Endothelial cell of hepatic sinusoid (primary cell): ENCODE data around the gene AMFR.

Experiments
- in situ Hi-C: cut with HindIII; loops from 2 replicates; pipeline ENCODE4 v1.10.0; 2017; ENCODE audit warnings: low sequenced_read_pairs

Gene AMFR

GRCh38 chr16:56424791-56425438 is 430 bp downstream of the AMFR start:
- in situ Hi-C loops: loop anchor here (5.0 kb wide), 1 partner anchor 57 kb away; no protein-coding TSS in a partner anchor

DNA sequence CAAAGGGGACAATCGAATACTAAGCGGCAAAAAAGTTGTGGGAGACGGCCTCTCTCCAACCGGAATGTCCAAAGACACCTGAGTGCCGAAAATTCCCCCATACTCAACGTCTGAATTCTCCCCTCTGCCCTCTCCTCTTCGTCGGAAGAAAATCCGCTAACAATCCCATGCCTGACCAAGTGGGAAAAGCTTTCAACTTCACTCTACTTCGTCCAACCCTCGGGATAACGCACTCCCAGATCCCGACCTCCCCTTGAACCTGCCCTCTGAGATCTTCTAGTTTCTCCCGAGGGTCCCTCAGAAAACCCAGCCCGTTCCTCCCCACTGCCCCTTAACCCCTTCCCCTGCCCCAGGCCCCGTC is 961 bp downstream of the AMFR start:
- in situ Hi-C loops: no loop called here

GRCh38 chr16:56423584-56424403 is 1.6 kb downstream of the AMFR start:
- in situ Hi-C loops: no loop called here

DNA sequence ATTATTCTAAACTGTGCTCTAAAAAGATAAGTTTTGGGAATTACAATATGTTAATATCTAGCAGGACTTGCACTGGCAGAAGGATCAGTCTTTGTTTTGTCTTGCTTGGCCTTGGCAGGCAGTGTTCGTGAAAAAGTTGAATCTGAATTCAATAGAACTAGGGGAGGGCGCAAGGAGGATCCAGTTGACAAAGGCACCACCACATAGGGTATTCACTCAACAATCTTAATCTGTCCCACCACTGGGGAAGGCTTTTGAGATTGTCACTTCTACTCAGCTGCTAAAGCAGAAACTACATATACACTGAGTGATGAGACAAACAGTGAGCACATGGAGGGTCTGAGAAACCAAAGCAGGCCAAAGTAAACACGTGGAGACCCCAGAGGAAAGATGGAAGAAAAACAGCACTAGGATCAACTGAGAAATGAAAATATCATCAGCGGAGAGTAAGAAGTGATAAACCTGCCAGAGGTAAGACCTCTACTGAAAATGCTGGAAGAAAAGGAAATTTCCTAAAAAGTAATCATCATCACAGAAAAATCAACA is 2.4 kb downstream of the AMFR start:
- in situ Hi-C loops: no loop called here

DNA sequence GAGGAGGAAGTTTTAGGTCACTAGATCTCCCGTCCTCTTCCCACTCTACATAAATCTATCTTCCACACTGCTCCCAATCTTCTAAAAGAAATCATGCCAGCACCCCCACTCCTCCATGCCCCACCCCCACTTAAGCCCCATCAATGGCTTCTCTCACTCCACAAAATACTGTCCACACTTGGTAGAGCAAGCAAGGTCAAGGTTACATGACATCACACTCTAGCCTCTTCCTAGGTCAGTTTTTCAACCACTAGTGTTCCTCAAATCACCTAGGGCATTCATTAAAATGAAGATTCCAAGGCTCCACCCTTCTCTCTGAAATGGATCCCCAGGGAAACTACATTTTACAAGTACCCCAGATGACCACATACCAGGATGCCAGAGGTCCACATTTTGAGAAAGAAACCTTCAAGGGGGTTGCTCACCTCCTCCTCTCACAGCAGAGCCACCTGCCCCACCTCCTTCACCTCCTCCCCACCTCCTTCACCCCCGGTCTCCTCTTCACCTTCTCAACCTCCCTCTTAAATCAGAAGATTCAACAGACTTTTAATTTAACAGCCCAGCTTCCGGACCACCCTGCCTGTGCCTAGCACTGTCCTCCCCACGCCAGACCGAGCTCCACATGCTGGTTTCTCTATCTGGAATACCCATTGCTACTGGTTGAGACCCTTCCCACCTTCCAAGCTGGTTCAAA is 3.2 kb downstream of the AMFR start:
- in situ Hi-C loops: no loop called here

DNA sequence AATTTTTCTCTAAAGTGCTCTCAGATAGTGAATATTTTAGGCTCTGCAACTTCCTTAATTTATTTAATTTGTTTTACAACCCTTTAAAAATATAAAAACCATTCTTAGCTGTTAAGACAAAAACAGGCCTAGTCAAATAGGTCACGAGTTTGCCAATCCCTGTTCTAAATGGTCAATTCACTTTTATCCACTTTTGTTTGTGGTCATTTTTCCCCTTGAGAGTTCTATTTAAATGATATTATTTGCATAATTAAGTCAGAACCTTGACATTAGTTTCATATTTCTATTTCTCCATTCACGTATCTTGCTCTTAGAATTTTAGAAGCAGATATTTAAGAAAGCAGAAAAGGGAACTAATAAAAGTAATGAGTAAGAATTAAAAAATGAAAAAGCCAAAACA is 4.0 kb downstream of the AMFR start:
- in situ Hi-C loops: no loop called here

DNA sequence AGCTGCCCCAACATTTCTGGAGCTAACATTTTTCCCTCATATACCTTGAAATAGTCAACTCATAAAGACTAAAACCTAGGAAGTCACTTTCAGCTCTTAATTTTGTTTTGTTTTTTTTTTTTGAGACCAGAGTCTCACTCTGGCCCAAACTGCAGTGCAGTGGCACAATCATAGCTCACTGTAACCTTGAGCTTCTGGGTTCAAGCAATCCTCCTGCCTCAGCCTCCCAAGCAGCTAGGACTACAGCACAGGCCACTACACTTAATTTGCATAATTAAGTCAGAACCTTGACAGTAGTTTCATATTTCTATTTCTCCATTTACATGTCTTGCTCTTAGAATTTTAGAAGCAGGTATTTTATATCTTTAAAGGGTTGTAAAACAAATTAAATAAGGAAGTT is 4.7 kb downstream of the AMFR start:
- in situ Hi-C loops: no loop called here

DNA sequence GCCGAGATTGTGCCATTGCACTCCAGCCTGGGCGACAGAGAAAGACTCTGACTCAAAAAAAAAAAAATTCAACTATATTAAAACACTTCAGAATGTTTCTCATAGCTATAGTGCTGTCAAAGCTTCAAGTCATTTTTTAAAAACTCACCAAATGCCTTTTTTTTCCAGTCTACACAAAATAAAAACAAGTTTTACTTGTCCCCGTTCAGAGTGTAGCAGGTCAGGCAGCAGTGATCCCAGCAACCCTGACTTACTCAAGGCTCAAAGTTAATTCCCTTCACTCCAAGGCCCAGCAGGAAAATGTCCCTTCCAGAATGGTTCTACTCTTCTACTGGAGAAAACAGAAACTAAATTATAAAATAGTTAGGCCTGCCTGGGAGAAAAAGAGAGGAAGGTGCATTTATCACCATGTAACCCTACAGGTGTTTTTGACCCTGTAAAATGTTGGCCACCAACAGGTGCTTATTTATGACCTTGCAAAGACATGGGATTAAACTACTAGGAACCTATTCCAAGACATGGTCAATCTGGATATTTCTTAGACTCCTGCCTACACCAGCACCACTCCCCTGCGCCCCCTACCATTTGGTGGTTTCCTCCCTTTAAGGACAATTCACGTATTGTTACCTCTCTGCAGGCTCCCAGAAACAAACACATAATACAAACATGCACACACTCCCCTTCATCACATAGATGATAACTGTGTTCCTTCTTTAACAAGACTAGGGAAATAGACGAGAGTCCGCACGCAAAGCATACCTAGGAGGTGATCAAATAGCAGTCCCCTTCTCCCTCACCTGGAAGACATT is 5.4 kb downstream of the AMFR start:
- in situ Hi-C loops: no loop called here

GRCh38 chr16:56417138-56417537 is 8.2 kb downstream of the AMFR start:
- in situ Hi-C loops: no loop called here

DNA sequence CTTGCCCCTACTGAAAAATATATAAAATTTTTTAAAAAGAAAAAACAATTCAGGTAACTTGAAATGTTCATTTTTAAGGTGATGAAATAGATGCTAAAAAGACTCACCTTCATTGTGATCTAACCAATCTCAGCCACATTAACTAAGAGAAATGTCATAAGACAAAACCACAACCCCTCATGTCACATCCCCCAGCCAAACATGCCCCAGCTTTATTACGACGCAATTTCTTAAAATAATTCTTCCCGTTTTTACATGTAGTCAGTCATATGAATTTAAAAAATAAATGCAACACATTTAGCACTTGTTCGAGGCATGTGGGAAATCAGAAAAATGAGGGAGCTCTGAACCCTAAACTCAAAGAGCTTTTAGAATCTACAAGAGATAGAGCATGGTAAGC is 9.5 kb downstream of the AMFR start:
- in situ Hi-C loops: no loop called here

- in situ Hi-C loops: no loop called here
These were observed 11.0 kb downstream of the AMFR start for GRCh38 chr16:56414366-56414765.

DNA sequence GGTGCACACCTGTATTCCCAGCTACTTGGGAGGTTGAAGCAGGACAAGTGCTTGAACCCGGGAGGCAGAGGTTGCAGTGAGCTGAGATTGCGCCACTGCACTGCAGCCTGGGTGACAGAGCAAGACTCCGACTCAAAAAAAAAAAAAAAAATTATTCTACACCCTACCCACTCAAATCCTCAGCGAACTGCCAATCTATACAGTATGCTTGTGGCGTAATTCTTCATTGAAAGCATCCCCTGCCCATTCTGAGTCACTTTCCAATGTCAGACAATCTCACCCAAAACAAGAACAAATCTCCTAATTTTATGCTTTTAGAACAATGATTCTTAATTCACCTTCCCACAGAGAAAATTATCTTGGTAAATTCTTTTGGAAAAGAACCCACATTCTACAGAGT is 12.0 kb downstream of the AMFR start:
- in situ Hi-C loops: no loop called here

DNA sequence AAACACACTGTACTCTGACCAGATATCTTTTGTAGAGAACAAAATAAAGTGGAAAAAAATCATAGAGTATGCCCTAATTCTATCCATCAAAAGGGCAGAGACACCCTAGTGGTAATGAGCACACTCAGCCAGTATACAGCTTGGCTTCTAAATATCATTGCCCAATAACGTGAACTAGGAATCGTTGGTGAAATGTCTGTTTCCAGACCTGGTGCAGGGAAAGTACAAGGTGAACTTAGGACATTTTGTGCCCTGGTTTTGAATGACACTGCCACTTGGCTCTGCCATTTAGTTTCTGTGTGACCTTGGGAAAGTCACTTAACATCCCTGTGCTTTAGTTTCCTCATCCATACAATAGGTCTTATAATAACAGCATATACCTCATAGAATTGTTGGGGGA is 13.7 kb downstream of the AMFR start:
- in situ Hi-C loops: no loop called here

DNA sequence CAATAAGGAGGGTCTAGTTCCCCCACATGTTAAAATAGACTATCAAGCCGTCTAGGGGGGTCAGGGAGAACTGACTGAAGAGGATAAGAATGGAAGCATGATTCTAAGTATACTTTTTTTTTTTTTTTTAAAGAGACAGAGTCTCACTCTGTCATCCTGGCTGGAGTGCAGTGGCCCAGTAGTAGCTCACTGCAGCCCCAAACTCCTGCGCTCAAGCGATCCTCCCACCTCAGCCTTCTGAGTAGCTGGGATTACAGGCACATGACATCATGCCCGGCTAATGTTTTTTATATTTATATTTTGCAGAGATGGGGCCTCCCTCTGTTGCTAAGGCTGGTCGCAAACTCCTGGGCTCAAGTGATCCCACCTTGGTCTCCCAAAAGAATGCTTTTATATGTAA is 14.2 kb downstream of the AMFR start:
- in situ Hi-C loops: no loop called here

DNA sequence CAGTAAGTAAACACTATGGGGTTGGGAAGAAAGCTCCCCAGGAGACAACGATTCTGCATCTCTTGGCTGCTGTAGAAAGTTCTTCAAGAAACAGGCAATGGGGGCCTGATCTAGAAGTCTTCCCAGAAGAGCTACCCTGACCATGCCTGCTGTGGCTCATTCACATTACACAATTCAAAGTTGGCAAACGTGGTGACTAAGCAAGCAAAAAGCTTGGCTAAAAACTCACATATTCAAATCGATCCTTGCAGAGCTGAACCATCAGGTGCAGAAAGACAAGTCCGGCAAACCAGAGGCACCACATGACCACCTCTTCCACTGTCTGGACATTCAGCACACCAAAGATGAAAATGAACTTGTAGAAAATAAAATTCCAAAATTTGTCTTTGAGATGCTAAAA is 16.1 kb downstream of the AMFR start:
- in situ Hi-C loops: no loop called here

DNA sequence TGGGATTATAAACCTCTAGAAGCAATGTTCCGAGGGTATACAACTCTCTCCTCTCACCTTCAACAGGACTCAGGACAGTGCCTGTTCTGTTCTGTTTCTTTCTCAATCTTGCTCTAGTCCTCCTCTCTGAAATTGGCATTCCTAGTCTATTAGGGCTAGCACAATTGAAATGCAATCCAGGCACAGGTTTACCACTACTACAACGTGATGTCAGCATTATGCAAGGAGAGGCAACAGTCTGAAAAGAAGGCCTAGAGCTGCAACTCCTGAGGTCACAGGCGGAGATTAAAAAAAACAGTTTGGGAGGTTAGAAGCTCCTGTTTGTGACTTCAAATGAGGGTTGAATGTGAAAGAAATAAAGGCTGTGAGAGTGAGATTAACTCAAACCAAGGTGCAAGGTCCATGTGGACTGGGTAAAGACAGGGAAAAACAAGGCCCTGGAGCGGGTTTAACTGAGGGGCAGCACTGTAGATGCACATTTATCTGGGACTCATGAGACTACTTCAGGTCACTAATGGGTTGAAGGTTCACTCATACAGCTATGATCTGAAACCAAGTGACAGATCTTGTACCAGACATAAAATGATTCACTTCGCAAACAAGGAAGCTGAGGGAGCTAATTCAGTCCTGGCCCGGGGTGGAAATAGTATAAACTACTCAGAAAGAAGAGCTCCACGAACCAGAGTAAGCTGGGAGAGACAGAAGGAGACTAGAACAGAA is 16.8 kb downstream of the AMFR start:
- in situ Hi-C loops: no loop called here

GRCh38 chr16:56405977-56406672 is 19.2 kb downstream of the AMFR start:
- in situ Hi-C loops: no loop called here

DNA sequence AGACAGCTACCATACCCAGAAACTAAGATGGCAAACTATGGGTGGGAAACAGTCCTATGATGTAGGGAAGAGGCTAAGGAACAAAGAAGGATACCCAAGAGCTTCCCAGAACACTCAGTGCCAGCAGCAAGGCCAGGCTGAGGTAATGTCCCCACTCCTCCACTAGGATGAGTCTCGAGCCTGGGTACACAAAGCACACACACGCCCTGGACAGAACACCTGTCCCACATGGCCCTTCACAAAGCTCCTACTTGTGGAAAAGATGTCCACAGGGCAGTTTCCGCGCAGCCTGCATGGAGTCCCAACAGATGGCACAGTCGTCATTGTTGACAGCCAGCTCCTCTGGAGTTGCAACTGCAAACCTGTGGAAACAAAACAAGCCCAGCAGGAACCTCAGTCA is 23.9 kb downstream of the AMFR start:
- in situ Hi-C loops: no loop called here

DNA sequence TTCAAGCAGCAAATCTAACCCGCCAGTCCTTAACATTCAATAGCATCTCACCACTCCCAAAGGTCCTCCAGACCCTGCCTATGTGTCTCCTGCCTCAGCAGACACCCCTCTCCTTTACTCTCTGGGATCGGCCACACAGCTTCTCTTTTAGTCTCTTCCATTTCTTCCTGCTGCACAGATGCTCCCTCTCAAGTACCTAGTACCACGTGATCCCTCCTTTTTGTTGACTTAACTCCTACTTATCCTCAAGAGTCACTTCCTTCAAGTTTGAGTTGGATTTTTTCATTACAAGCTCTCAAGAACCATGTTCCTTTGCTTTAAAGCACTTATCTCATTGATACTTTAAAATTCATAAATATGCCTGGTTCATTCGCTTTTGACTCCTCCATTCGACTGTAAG is 24.9 kb downstream of the AMFR start:
- in situ Hi-C loops: no loop called here

GRCh38 chr16:56399486-56399885 is 25.9 kb downstream of the AMFR start:
- in situ Hi-C loops: no loop called here
